Tibial nerve (tissue), 3 donors: ENCODE results near the gene ADAMTS17.

Source experiments
- CTCF ChIP-seq, 5 experiments: fragments of 200-600 bp in 3 of 5; fragments of 450-650 bp in 2 of 5; sonication (generic) in 3 of 5; IDR thresholded peaks; one replicate each; pipeline ENCODE4 v1.5.1; 2016 to 2019; ENCODE audit warnings: antibody characterized with exemption in 5 of 5, mild to moderate bottlenecking in 3 of 5, moderate library complexity in 2 of 5
- POLR2A ChIP-seq, 2 donors: fragments of 450-650 bp; IDR thresholded peaks; one replicate each; pipeline ENCODE4 v1.6.1; 2017; ENCODE audit warnings: antibody characterized with exemption in 2 of 2, mild to moderate bottlenecking in 2 of 2, moderate library complexity in 2 of 2

GRCh38 chr15:100107606-100108225 lies 234.1 kb downstream of the ADAMTS17 start:
- no peak for TF ChIP-seq CTCF (IDR thresholded peaks at IDR 0.05)
- no peak for TF ChIP-seq POLR2A (IDR thresholded peaks at IDR 0.05)
